Effector memory CD4-positive, alpha-beta T cell (primary cell): ENCODE data around the gene RFX1.

Experiments used
- DNase-seq, 3 donors: peaks; one replicate each; pipeline ENCODE4 v3.0.0-alpha.2; 2020
- H3K27ac ChIP-seq: 2 replicates; pipeline ENCODE4 v1.7.0; 2013; ENCODE audit warnings: mild to moderate bottlenecking, low read length, moderate library complexity; ENCODE audit not compliant: insufficient read depth, poor library complexity, severe bottlenecking
- H3K27me3 ChIP-seq: replicated peaks from 2 replicates; pipeline ENCODE4 v1.7.0; 2013; ENCODE audit warnings: mild to moderate bottlenecking, low read length; ENCODE audit not compliant: insufficient read depth, control insufficient read depth, poor library complexity, severe bottlenecking
- H3K36me3 ChIP-seq: 2 replicates; pipeline ENCODE4 v1.7.0; 2013; ENCODE audit warnings: mild to moderate bottlenecking, low read length, moderate library complexity; ENCODE audit not compliant: control insufficient read depth, insufficient read depth
- H3K4me1 ChIP-seq: 2 replicates; pipeline ENCODE4 v1.7.0; 2013; ENCODE audit warnings: low read length, mild to moderate bottlenecking; ENCODE audit not compliant: control insufficient read depth, insufficient read depth, poor library complexity, severe bottlenecking
- H3K4me3 ChIP-seq: 2 replicates; pipeline ENCODE4 v1.7.0; 2013; ENCODE audit warnings: low read length, low read depth, mild to moderate bottlenecking; ENCODE audit not compliant: insufficient read depth, poor library complexity, severe bottlenecking
- H3K9me3 ChIP-seq: 2 replicates; pipeline ENCODE4 v1.7.0; 2013; ENCODE audit warnings: mild to moderate bottlenecking, low read length, moderate library complexity; ENCODE audit not compliant: control insufficient read depth

The RFX1 gene

DNA sequence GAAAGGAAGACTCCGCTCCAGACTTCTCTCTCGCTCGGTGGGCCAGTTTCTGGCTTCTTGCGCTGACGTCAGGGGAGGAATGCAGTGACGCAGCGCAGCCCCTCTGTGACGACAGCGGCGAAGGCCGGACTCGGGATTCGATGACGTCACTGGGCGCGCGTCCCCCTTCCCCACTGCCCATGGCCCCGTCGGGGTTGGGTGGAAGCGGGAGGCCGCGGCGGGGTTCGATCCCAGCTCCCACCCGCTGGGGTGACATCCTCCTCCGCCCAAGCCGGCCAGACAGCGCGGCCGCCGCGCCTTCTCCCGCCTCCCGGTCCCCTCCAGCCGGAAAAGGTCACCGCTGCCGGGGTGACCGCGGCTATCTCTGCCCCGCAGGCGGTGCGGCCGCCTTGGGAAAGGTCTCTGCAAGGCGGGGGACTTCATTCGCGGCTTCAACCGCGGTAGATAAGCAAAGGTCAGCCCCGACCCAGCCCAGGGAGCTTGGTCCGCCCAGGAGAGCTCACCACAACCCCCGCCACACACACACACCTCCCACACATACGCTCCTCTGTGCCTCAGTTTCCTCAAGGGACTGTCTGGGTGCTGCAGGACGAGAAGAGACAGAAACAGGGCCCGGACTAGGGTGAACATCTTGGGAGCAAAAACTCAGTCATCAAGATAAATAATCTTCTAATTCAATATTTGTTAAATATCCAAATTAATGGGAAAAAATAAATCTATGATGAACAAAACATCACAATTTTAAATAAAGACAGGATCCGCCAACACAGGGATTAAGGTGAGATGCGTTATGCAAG, 844 bp upstream of the RFX1 start:
- Histone ChIP-seq H3K4me3 (peak overlapping the region; percentile 66), H3K4me1 (peaks cover 26% of the 10 kb centered on the region), H3K9me3 (no peaks in the 10 kb centered on the region), H3K36me3 (no peaks in the 10 kb centered on the region), H3K27me3 (no peaks in the 10 kb centered on the region), H3K27ac (peak overlapping the region; percentile 100)
- DNase-seq = no peak

DNA sequence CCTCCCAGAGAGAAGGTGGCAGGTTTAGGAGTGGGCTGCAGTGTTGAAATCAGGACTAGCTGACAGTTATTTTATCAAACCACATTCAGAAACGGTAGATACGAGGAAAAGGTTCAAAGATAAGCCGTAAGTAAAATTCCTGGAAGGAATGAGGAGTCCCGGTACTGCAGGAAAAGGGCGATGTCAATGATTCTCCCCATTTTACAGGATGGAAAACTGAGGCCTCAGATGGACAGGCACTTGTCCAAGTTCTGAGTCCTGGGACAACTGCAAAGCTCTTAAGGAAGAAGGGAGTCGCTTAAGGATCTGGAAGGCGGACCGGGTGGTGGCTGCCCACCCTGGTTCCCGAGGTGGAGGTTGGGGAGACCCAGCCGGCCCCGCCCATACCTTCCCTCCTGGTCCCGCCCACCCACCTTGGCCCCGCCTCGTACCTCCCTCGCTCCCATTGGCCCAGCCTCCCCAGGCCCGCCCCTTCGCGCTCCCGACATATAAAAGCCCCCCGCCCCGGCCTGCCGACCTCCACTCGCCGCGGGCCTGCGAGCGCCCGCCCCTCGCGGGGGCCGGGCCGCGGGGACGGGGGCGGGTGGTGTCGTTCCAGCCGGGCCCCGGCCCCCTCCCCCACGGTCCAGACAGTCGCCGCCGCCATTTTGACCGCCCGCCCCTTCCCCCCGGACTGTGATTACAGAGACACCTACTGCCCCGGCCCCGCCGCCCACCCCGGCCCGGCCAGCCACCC, 603 bp downstream of the RFX1 start:
- H3K36me3 ChIP-seq = no peaks in the 10 kb centered on the region
- H3K4me3 ChIP-seq = peak overlapping the region; percentile 66
- H3K4me1 ChIP-seq = peaks cover 41% of the 10 kb centered on the region
- no peaks in the 10 kb centered on the region for H3K27me3 ChIP-seq
- H3K27ac ChIP-seq = peak overlapping the region; percentile 100
- peak; percentile 89 to 96 (median 91) for DNase-seq
- H3K9me3 ChIP-seq = no peaks in the 10 kb centered on the region

DNA sequence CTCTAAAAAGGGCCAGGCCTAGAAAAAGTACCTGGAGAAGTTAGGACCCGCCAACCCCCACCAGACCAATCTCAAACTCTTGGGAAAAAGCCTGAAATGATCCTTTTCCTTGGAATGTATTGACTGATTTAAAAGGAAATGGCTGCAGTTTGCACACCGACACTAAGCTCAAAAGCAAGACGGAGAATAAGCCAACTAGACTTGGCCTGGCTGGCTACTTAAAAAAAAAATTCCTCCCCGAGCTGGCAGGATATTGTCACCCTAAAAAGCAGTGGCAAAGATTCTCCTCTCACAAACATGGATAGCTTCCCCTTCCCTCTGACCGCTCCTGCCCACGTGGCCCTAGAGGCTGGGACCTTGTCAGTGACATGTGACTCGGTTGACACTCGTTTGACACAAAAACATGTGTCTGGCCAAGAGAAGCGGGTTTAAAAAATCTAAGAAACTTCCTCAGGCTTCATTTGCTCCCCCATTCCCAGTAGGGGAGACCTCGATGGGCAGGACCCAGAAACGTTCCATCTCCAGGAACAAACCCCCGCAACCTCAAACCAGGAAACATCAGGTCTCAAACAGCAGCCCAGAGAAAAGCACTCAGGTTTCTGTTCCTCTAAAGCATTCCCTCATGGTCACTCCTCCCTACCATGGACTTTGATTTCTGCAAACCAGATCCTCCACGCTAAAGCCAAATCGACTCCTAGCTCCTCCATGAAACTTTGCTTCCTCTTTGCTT, 1.3 kb downstream of the RFX1 start:
- H3K4me3 ChIP-seq = no peak overlapping the region
- peaks cover 44% of the 10 kb centered on the region for H3K4me1 ChIP-seq
- no peak for DNase-seq
- no peaks in the 10 kb centered on the region for H3K27me3 ChIP-seq
- no peaks in the 10 kb centered on the region for H3K36me3 ChIP-seq
- H3K9me3 ChIP-seq = no peaks in the 10 kb centered on the region
- peak overlapping the region; percentile 100 for H3K27ac ChIP-seq

DNA sequence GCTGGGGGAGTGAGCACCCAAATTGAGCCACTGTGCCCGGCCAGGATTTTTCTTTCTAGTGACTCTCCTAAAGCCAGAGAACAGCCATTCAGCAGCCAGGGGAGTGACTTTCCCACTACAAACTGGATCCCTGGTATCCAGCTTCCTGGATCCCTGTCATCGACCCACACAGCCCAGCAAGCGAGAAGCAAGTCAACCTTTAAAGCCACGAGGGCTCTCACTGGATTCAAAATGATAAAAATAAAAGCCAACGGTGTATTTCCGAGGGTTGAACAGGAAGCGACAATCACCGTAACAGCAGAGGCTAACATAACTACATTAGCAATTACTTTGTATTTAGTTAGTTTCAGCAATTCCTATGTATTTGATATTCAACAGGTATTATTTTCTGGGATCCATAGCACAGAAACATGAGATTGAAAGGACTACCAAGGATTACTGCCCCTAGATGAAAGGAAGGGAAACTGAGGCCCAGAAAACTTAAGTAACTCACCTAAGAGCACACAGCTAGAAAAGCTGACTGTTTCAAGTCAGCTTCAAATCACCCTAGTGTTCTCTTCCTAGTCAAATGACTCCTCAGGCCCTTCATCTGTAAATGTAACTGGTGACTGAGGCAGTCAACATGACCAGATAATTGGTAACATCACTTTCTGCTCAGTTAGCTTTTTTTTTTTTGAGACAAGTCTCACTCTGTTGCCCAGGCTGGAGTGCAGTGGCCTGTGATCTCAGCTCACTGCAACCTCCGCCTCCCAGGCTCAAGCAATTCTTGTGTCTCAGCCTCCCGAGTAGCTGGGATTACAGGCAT, 2.7 kb downstream of the RFX1 start:
- Histone ChIP-seq H3K27me3 (no peaks in the 10 kb centered on the region), H3K4me3 (no peak overlapping the region), H3K36me3 (no peaks in the 10 kb centered on the region), H3K27ac (peak overlapping the region; percentile 72), H3K9me3 (no peaks in the 10 kb centered on the region), H3K4me1 (peaks cover 44% of the 10 kb centered on the region)
- no peak for DNase-seq

DNA sequence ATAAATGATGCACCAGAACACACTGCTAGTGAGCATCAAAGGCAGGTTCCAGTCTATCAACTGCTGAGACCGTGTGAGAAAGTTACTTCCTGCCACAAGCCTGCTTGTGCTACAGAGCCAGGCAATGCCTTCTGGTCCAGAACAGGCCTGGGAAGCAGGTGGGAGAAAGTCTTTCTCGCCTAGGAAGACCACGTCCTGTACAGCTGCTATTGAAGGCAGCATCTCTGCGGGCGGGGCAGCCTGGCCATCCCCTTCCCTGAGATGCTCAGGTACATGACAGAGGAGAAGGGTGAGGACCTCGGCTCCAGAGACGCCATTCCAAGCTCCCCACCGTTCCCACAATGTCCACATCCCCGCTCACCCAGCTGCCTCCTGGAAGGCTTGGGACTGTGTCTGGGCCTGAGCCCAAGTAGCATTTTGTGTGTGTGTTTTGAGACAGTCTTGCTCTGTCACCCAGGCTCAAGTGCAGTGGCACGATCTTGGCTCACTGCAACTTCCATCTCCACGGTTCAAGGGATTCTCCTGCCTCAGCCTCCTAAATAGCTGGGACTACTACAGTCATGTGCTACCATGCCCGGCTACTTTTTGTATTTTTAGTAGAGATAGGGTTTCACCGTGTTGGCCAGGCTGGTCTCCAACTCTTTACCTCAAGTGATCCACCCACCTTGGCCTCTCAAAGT, 3.4 kb downstream of the RFX1 start:
- H3K9me3 ChIP-seq = no peaks in the 10 kb centered on the region
- peaks cover 44% of the 10 kb centered on the region for H3K4me1 ChIP-seq

DNA sequence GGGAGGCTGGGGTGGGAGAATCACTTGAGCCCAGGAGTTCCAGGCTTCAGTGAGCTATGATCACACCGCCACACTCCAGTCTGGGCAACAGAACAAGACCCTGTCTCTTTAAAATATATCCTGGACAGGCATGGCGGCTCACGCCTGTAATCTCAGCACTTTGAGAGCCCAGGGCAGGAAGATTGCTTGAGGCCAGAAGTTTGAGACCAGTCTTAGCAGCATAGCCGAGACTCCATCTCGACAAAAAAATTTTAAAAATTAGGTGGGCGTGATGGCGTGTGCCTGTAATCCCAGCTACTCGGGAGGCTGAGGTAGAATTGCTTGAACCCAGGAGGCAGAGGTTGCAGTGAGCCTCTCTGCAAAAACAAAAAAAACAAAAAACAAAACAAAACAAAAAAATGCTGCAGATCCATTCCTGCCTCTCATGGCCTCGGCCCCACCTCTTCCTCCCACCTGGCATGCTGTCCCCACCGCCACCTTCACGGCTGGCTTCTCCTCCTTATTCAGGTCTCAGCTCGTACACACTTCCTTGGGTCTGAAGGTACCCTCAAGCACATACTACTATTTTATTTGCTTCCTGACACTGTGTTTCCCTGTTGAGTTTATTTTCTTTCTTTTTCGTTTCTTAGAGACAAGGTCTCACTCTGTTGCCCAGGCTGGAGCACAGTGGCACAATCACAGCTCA, 5.3 kb downstream of the RFX1 start:
- Histone ChIP-seq H3K4me1 (peaks cover 44% of the 10 kb centered on the region), H3K36me3 (peaks cover 12% of the 10 kb centered on the region), H3K27ac (peak overlapping the region; percentile 72), H3K9me3 (no peaks in the 10 kb centered on the region), H3K4me3 (no peak overlapping the region), H3K27me3 (no peaks in the 10 kb centered on the region)
- no peak for DNase-seq

More for the DNA sequence above, 3.4 kb downstream of the RFX1 start:
- Histone ChIP-seq H3K27ac (peak overlapping the region; percentile 72), H3K36me3 (peaks cover 1% of the 10 kb centered on the region), H3K4me3 (no peak overlapping the region), H3K27me3 (no peaks in the 10 kb centered on the region)
- no peak for DNase-seq

DNA sequence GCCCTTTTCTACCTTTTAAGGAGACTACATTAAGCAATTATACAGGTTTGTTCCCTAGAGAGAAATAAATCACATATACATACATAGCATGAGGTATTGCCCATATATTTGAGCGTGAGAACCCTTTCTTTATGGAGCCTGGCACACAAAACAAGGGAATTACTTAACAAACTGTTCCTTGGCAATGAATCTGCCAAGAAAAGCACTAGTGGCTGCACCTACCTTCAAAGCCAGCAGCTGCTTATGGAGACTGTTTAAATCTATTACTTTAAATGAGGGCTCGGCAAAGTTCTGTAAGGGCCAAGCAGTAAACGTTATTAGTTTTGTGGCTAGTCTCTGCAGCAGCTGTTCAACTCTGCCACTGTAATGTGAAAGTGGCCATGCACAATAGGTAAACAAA, 7.0 kb downstream of the RFX1 start:
- Histone ChIP-seq H3K27ac (no peak overlapping the region), H3K36me3 (peaks cover 12% of the 10 kb centered on the region)

DNA sequence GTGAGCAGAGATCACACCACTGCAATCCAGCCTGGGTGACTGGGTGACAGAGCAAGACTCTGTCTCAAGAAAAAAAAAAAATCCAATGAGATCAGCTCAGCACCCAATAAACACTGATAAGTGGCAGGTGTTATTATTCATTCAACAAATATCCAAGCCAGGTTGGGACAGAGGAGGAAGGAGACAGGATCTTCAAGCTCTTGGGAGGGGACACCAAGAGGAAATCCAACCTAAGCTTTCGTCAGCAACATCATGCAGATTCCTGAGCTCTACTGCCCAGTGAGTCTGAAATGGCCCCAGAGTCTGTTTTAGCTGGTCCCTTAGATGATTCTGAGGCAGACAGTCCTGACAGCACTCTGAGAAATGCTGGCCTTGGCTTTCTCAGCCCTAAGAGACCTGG, 7.7 kb downstream of the RFX1 start:
- Histone ChIP-seq H3K9me3 (no peaks in the 10 kb centered on the region), H3K27me3 (no peaks in the 10 kb centered on the region), H3K27ac (no peak overlapping the region), H3K4me3 (no peak overlapping the region), H3K36me3 (peaks cover 13% of the 10 kb centered on the region), H3K4me1 (peaks cover 32% of the 10 kb centered on the region)
- DNase-seq = no peak

More for the DNA sequence above, 7.0 kb downstream of the RFX1 start:
- Histone ChIP-seq H3K27me3 (no peaks in the 10 kb centered on the region), H3K4me3 (no peak overlapping the region), H3K9me3 (no peaks in the 10 kb centered on the region), H3K4me1 (peaks cover 36% of the 10 kb centered on the region)
- DNase-seq = no peak

DNA sequence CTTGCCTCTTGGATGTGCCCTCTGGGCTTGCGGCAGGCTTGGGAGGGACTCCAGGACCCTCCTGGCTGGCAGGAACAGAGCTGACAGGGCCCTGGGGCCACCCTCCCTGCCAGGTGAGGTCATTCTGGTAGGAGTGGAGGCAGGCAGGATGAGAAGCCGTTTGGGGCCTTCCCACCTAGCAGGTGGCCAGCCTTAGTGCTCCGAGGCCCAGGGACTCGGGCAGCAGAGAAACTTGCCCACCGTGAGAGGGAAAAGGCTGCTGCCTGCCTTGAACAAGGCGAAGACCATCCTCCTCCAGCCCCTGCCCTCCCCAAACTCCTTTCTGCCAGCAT, 8.5 kb downstream of the RFX1 start:
- Histone ChIP-seq H3K4me1 (peaks cover 24% of the 10 kb centered on the region), H3K9me3 (no peaks in the 10 kb centered on the region), H3K27ac (peak overlapping the region; percentile 37), H3K4me3 (no peak overlapping the region), H3K27me3 (no peaks in the 10 kb centered on the region), H3K36me3 (peaks cover 16% of the 10 kb centered on the region)
- DNase-seq = no peak
